ENCODE measurements around the gene MIDN. TPM values are rescaled to one million over a fixed set of nuclear protein-coding genes. Genes with fewer than 3 reads are reported as not detected.

Gene MIDN
- total and polyA plus RNA-seq, 2 experiments from 2014 or later: 4.0 to 9.4 TPM

- no peak for DNase-seq
- in situ Hi-C loops (cut with MboI): no loop called here
Measured at GRCh38 chr19:1283917-1284292, 35.5 kb downstream of the MIDN start.

GRCh38 chr19:1284293-1284978 lies 36.1 kb downstream of the MIDN start:
- Histone ChIP-seq H2AFZ (no peak overlapping the region), H3K9me2 (ENCODE audit: insufficient read depth) (no peaks in the 10 kb centered on the region)
- in situ Hi-C loops (cut with MboI): no loop called here

More at GRCh38 chr19:1283917-1284292, 35.5 kb downstream of the MIDN start:
- Histone ChIP-seq H3K9me3 (ENCODE audit: low read depth) (no peaks in the 10 kb centered on the region), H3K4me2 (ENCODE audit: unreplicated experiment) (no peak overlapping the region), H3K27ac (no peak overlapping the region), H3K36me3 (ENCODE audit: low read depth) (no peaks in the 10 kb centered on the region), H3F3A (ENCODE audit: insufficient read depth) (0 out of 2 replicates have a peak, but pooled peaks cover 5% of the 10 kb centered on the region), H3K27me3 (replicated peaks; ENCODE audit: insufficient read depth) (peaks cover 38% of the 10 kb centered on the region), H3K9ac (no peak overlapping the region), H3K4me1 (ENCODE audit: insufficient read depth) (no peaks in the 10 kb centered on the region), H3K4me3 (no peak overlapping the region), H2AFZ (no peak overlapping the region), H3K79me2 (ENCODE audit: insufficient read depth) (no peaks in the 10 kb centered on the region), H4K20me1 (ENCODE audit: insufficient read depth) (no peaks in the 10 kb centered on the region), H3K9me2 (ENCODE audit: insufficient read depth) (no peaks in the 10 kb centered on the region)
- 63 to 75% methylated on average over 7 to 12 of the region's 12 CpGs for WGBS, 2 experiments (ENCODE audit: low coverage in 1 of 2, low lambda C conversion rate in 2 of 2, missing lambda C conversion rate in 2 of 2)
- TF ChIP-seq EZH2phosphoT487 (IDR thresholded peaks at IDR 0.05; ENCODE audit: insufficient read depth, low read depth) (no peak), EZH2 (IDR thresholded peaks at IDR 0.05; ENCODE audit: insufficient read depth, poor library complexity, severe bottlenecking) (no peak)

GRCh38 chr19:1284979-1285736 lies 36.8 kb downstream of the MIDN start:
- Histone ChIP-seq H3K27me3 (replicated peaks; ENCODE audit: insufficient read depth) (peaks cover 38% of the 10 kb centered on the region), H3K27ac (no peak overlapping the region), H3K36me3 (ENCODE audit: low read depth) (no peaks in the 10 kb centered on the region), H3K79me2 (ENCODE audit: insufficient read depth) (no peaks in the 10 kb centered on the region), H3K4me3 (no peak overlapping the region), H2AFZ (no peak overlapping the region), H3K9ac (no peak overlapping the region), H3K9me2 (ENCODE audit: insufficient read depth) (no peaks in the 10 kb centered on the region), H4K20me1 (ENCODE audit: insufficient read depth) (no peaks in the 10 kb centered on the region), H3F3A (ENCODE audit: insufficient read depth) (0 out of 2 replicates have a peak, but pooled peaks cover 1% of the 10 kb centered on the region), H3K4me1 (ENCODE audit: insufficient read depth) (no peaks in the 10 kb centered on the region), H3K9me3 (ENCODE audit: low read depth) (no peaks in the 10 kb centered on the region), H3K4me2 (ENCODE audit: unreplicated experiment) (no peak overlapping the region)
- in situ Hi-C loops (cut with MboI): no loop called here
- TF ChIP-seq EZH2 (IDR thresholded peaks at IDR 0.05; ENCODE audit: insufficient read depth, poor library complexity, severe bottlenecking): peak; percentile 87
- TF ChIP-seq EZH2phosphoT487 (IDR thresholded peaks at IDR 0.05; ENCODE audit: insufficient read depth, low read depth): no peak
- WGBS, 2 experiments (ENCODE audit: low coverage in 1 of 2, low lambda C conversion rate in 2 of 2, missing lambda C conversion rate in 2 of 2): 12 to 21% methylated on average over 30 to 51 of the region's 51 CpGs
- DNase-seq: no peak

More at GRCh38 chr19:1284293-1284978, 36.1 kb downstream of the MIDN start:
- Histone ChIP-seq H3K4me1 (ENCODE audit: insufficient read depth) (no peaks in the 10 kb centered on the region), H3K79me2 (ENCODE audit: insufficient read depth) (no peaks in the 10 kb centered on the region), H4K20me1 (ENCODE audit: insufficient read depth) (no peaks in the 10 kb centered on the region), H3K36me3 (ENCODE audit: low read depth) (no peaks in the 10 kb centered on the region), H3K27ac (no peak overlapping the region), H3K4me3 (no peak overlapping the region), H3K9me3 (ENCODE audit: low read depth) (no peaks in the 10 kb centered on the region), H3F3A (ENCODE audit: insufficient read depth) (0 out of 2 replicates have a peak, but pooled peaks cover 5% of the 10 kb centered on the region), H3K4me2 (ENCODE audit: unreplicated experiment) (no peak overlapping the region), H3K9ac (no peak overlapping the region), H3K27me3 (replicated peaks; ENCODE audit: insufficient read depth) (peaks cover 38% of the 10 kb centered on the region)
- TF ChIP-seq EZH2 (IDR thresholded peaks at IDR 0.05; ENCODE audit: insufficient read depth, poor library complexity, severe bottlenecking): no peak
- TF ChIP-seq EZH2phosphoT487 (IDR thresholded peaks at IDR 0.05; ENCODE audit: insufficient read depth, low read depth): no peak
- no peak for DNase-seq
- WGBS, 2 experiments (ENCODE audit: low coverage in 1 of 2, low lambda C conversion rate in 2 of 2, missing lambda C conversion rate in 2 of 2): 61 to 67% methylated on average over 20 of the region's 20 CpGs

GRCh38 chr19:1285737-1286360 lies 37.5 kb downstream of the MIDN start, which contains the start of gene EFNA2:
TSS of gene EFNA2 (plus strand) at chr19:1285873. CDS start at chr19:1286169, 296 bp downstream.
- WGBS, 2 experiments (ENCODE audit: low coverage in 1 of 2, low lambda C conversion rate in 2 of 2, missing lambda C conversion rate in 2 of 2): 2 to 5% methylated on average over 12 to 47 of the region's 113 CpGs
- no peaks in the 10 kb centered on the region for H3F3A ChIP-seq (ENCODE audit: insufficient read depth)
- no peaks in the 10 kb centered on the region for H4K20me1 ChIP-seq (ENCODE audit: insufficient read depth)
- H3K27ac ChIP-seq: no peak within 1 kb of the TSS
- H3K9ac ChIP-seq: no peak within 1 kb of the TSS
- no peak within 1 kb of the TSS for H3K4me2 ChIP-seq (ENCODE audit: unreplicated experiment)
- H3K4me3 ChIP-seq: no peak within 1 kb of the TSS
- no peak for DNase-seq
- peaks cover 38% of the 10 kb centered on the region for H3K27me3 ChIP-seq (replicated peaks; ENCODE audit: insufficient read depth)
- H3K9me3 ChIP-seq (ENCODE audit: low read depth): no peaks in the 10 kb centered on the region
- H2AFZ ChIP-seq: no peak within 1 kb of the TSS
- H3K79me2 ChIP-seq (ENCODE audit: insufficient read depth): no peaks in the 10 kb centered on the region
- H3K9me2 ChIP-seq (ENCODE audit: insufficient read depth): no peaks in the 10 kb centered on the region
- no peak for TF ChIP-seq EZH2phosphoT487 (IDR thresholded peaks at IDR 0.05; ENCODE audit: insufficient read depth, low read depth)
- no peak for TF ChIP-seq EZH2 (IDR thresholded peaks at IDR 0.05; ENCODE audit: insufficient read depth, poor library complexity, severe bottlenecking)
- no peaks in the 10 kb centered on the region for H3K4me1 ChIP-seq (ENCODE audit: insufficient read depth)
- in situ Hi-C loops (cut with MboI): no loop called here
- no peaks in the 10 kb centered on the region for H3K36me3 ChIP-seq (ENCODE audit: low read depth)

Measured in GM23248 (cell line).